ENCODE results near the gene STAT4.

GRCh38 chr2:191009541-191010374 lies 141.0 kb downstream of the STAT4 start:
- TF ChIP-seq CTCF (IDR thresholded peaks at IDR 0.05) (no peak), ZBTB21 (CRISPR knock-in tag; IDR thresholded peaks at IDR 0.05; ENCODE audit: borderline replicate concordance) (no peak), SMAD4 (CRISPR knock-in tag; IDR thresholded peaks at IDR 0.05) (no peak), HMGA2 (CRISPR knock-in tag; IDR thresholded peaks at IDR 0.05) (no peak), MAX (CRISPR knock-in tag; IDR thresholded peaks at IDR 0.05) (no peak), ARID4B (CRISPR knock-in tag; IDR thresholded peaks at IDR 0.05; ENCODE audit: borderline replicate concordance) (no peak), IRF1 (CRISPR knock-in tag; IDR thresholded peaks at IDR 0.05) (no peak), FOXK1 (CRISPR knock-in tag; IDR thresholded peaks at IDR 0.05) (no peak)
